ENCODE data around the gene ROBO1.

Gene ROBO1

DNA sequence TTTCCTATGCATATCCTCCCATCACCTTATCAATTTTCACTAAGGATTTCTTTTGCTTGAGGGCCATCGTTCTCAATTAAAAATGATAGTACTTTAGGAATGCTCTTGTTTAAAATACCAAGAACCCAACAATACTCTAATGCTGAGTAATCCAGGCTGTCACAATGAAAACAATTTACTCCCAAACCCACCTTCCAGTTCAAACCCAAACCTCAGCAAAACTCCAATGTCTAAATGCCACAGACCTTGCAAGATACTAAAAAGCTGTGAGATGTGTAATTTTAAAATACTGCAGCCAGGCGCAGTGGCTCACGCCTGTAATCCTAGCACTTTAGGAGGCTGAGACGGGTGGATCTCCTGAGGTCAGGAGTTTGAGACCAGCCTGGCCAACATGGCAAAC, 889.8 kb downstream of the ROBO1 start:
- H3K9ac ChIP-seq (ENCODE audit: low read length) = no peak overlapping the region
- no peaks in the 10 kb centered on the region for H3K79me2 ChIP-seq (ENCODE audit: low read length)
- H2AFZ ChIP-seq (ENCODE audit: low read length) = no peak overlapping the region
- no peak overlapping the region for H3K4me3 ChIP-seq (ENCODE audit: low read length)
- TF ChIP-seq, protein P1, sequence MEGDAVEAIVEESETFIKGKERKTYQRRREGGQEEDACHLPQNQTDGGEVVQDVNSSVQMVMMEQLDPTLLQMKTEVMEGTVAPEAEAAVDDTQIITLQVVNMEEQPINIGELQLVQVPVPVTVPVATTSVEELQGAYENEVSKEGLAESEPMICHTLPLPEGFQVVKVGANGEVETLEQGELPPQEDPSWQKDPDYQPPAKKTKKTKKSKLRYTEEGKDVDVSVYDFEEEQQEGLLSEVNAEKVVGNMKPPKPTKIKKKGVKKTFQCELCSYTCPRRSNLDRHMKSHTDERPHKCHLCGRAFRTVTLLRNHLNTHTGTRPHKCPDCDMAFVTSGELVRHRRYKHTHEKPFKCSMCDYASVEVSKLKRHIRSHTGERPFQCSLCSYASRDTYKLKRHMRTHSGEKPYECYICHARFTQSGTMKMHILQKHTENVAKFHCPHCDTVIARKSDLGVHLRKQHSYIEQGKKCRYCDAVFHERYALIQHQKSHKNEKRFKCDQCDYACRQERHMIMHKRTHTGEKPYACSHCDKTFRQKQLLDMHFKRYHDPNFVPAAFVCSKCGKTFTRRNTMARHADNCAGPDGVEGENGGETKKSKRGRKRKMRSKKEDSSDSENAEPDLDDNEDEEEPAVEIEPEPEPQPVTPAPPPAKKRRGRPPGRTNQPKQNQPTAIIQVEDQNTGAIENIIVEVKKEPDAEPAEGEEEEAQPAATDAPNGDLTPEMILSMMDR (IDR thresholded peaks at IDR 0.05; ENCODE audit: low read length) = no peak
- no peak for TF ChIP-seq EZH2phosphoT487 (IDR thresholded peaks at IDR 0.05; ENCODE audit: low read length)
- TF ChIP-seq EZH2 (optimal IDR thresholded peaks at IDR 0.05; ENCODE audit: low read depth, low read length) = no peak
- no peaks in the 10 kb centered on the region for H3K27me3 ChIP-seq (replicated peaks; ENCODE audit: insufficient read depth, low read length)
- H4K20me1 ChIP-seq (ENCODE audit: insufficient read depth, low read length) = no peaks in the 10 kb centered on the region
- H3K9me2 ChIP-seq (replicated peaks; ENCODE audit: insufficient read depth, low read length) = no peaks in the 10 kb centered on the region
- H3F3A ChIP-seq (ENCODE audit: insufficient read depth, low read length) = no peaks in the 10 kb centered on the region
- no peaks in the 10 kb centered on the region for H3K36me3 ChIP-seq (replicated peaks; ENCODE audit: insufficient read depth, low read length)
- no peak overlapping the region for H3K27ac ChIP-seq (ENCODE audit: low read length)
- DNase-seq = no peak
- H3K4me1 ChIP-seq (ENCODE audit: low read length) = no peaks in the 10 kb centered on the region
- H3K4me2 ChIP-seq (ENCODE audit: low read depth, low read length) = no peak overlapping the region
- H3K9me3 ChIP-seq (replicated peaks; ENCODE audit: insufficient read depth, low read length) = no peaks in the 10 kb centered on the region

DNA sequence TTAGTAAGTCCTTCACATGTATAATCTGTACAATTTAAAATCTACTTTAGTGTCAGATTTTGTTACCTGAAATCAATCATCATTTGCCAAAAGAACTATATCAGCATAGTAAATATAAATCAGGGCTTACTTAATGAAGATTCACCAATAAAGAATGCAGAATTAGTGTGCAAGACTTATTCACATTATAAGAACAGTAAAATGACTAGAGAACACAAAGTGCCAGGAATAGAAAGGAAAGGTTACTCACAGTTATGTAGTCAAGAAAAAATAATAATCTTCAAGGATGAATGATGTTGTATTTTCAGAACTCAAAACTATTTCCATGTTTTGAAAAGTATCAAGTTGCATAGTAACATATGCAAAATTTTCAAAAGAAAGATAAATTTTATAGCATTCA, 891.9 kb downstream of the ROBO1 start:
- Histone ChIP-seq H3K27ac (ENCODE audit: low read length) (no peak overlapping the region), H3F3A (ENCODE audit: insufficient read depth, low read length) (no peaks in the 10 kb centered on the region)

DNA sequence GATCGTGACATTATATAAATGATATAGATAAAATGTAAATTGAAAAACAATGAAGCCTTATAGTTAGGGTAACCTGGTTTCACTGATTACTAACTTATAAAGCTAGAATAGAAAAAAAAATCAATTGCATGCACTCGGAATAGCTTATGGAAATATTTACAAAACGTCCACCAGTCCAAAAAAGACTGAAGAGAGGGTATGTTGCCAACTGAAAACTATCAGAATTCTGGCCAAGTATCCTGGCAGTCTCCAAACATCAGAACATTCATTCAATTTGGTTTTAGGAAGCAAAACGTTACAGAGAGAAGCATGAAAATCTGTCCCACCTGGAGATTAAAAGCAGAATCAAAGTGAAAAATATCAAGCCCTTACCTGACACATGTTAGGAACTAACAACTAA, 892.4 kb downstream of the ROBO1 start:
- H3K27me3 ChIP-seq (replicated peaks; ENCODE audit: insufficient read depth, low read length) = no peaks in the 10 kb centered on the region
- no peaks in the 10 kb centered on the region for H3K79me2 ChIP-seq (ENCODE audit: low read length)
- H3K4me3 ChIP-seq (ENCODE audit: low read length) = no peak overlapping the region
- no peaks in the 10 kb centered on the region for H3K4me1 ChIP-seq (ENCODE audit: low read length)
- DNase-seq = no peak
- H3F3A ChIP-seq (ENCODE audit: insufficient read depth, low read length) = no peaks in the 10 kb centered on the region
- H3K9me3 ChIP-seq (replicated peaks; ENCODE audit: insufficient read depth, low read length) = no peaks in the 10 kb centered on the region
- TF ChIP-seq EZH2phosphoT487 (IDR thresholded peaks at IDR 0.05; ENCODE audit: low read length) (no peak), EZH2 (optimal IDR thresholded peaks at IDR 0.05; ENCODE audit: low read depth, low read length) (no peak)
- TF ChIP-seq, protein P1 (IDR thresholded peaks at IDR 0.05; ENCODE audit: low read length) = no peak
- H3K9ac ChIP-seq (ENCODE audit: low read length) = no peak overlapping the region
- H2AFZ ChIP-seq (ENCODE audit: low read length) = no peak overlapping the region
- no peaks in the 10 kb centered on the region for H3K9me2 ChIP-seq (replicated peaks; ENCODE audit: insufficient read depth, low read length)
- H3K4me2 ChIP-seq (ENCODE audit: low read depth, low read length) = no peak overlapping the region
- H3K27ac ChIP-seq (ENCODE audit: low read length) = no peak overlapping the region
- H4K20me1 ChIP-seq (ENCODE audit: insufficient read depth, low read length) = no peaks in the 10 kb centered on the region
- H3K36me3 ChIP-seq (replicated peaks; ENCODE audit: insufficient read depth, low read length) = no peaks in the 10 kb centered on the region

More for the DNA sequence above, 891.9 kb downstream of the ROBO1 start:
- H3K36me3 ChIP-seq (replicated peaks; ENCODE audit: insufficient read depth, low read length) = no peaks in the 10 kb centered on the region
- H3K79me2 ChIP-seq (ENCODE audit: low read length) = no peaks in the 10 kb centered on the region
- H3K27me3 ChIP-seq (replicated peaks; ENCODE audit: insufficient read depth, low read length) = no peaks in the 10 kb centered on the region
- no peaks in the 10 kb centered on the region for H3K4me1 ChIP-seq (ENCODE audit: low read length)
- no peak overlapping the region for H3K9ac ChIP-seq (ENCODE audit: low read length)
- H3K4me2 ChIP-seq (ENCODE audit: low read depth, low read length) = no peak overlapping the region
- no peaks in the 10 kb centered on the region for H4K20me1 ChIP-seq (ENCODE audit: insufficient read depth, low read length)
- H3K4me3 ChIP-seq (ENCODE audit: low read length) = no peak overlapping the region
- H2AFZ ChIP-seq (ENCODE audit: low read length) = no peak overlapping the region
- no peak for DNase-seq
- H3K9me2 ChIP-seq (replicated peaks; ENCODE audit: insufficient read depth, low read length) = no peaks in the 10 kb centered on the region
- TF ChIP-seq EZH2 (optimal IDR thresholded peaks at IDR 0.05; ENCODE audit: low read depth, low read length) = no peak
- TF ChIP-seq EZH2phosphoT487 (IDR thresholded peaks at IDR 0.05; ENCODE audit: low read length) = no peak
- TF ChIP-seq, protein P1 (IDR thresholded peaks at IDR 0.05; ENCODE audit: low read length) = no peak
- H3K9me3 ChIP-seq (replicated peaks; ENCODE audit: insufficient read depth, low read length) = no peaks in the 10 kb centered on the region

All from MM.1S (cell line).